ENCODE measurements around the gene LHPP. TPM values are rescaled to one million over a fixed set of nuclear protein-coding genes. Genes with fewer than 3 reads are reported as not detected.
A peak's percentile ranks its signal among the peaks of the same experiment; 100 is the strongest.

Gene LHPP
- total RNA-seq, 1 donor from 2014 or later = 24.5 TPM

GRCh38 chr10:124449170-124450011 is 12.2 kb upstream of the LHPP start:
- H3K36me3 Mint-ChIP-seq = no peaks in the 10 kb centered on the region
- H3K4me1 Mint-ChIP-seq = peaks cover 28% of the 10 kb centered on the region
- peak; percentile 48 for DNase-seq (ENCODE audit: low spot score)

GRCh38 chr10:124450012-124450782 is 11.4 kb upstream of the LHPP start, which contains the start of gene NKX1-2:
Gene NKX1-2 (minus strand): TSS chr10:124450035. CDS start chr10:124449943, 92 bp downstream.
- H3K9me3 ChIP-seq (ENCODE audit: low read depth) = no peaks in the 10 kb centered on the region
- H2AFZ ChIP-seq (replicated peaks) = no peak within 1 kb of the TSS
- peaks cover 50% of the 10 kb centered on the region for H4K20me1 ChIP-seq (ENCODE audit: low read depth)
- peaks cover 50% of the 10 kb centered on the region for H3F3A ChIP-seq (ENCODE audit: low read depth)
- no peaks in the 10 kb centered on the region for H3K36me3 Mint-ChIP-seq
- H3K4me2 ChIP-seq = peak within 1 kb of the TSS; percentile 89
- H3K4me1 Mint-ChIP-seq = peaks cover 34% of the 10 kb centered on the region
- H3K27me3 Mint-ChIP-seq (ENCODE audit: insufficient read depth, low read depth) = peaks cover 66% of the 10 kb centered on the region
- no peaks in the 10 kb centered on the region for H3K79me2 ChIP-seq (ENCODE audit: low read depth)
- peak within 1 kb of the TSS; percentile 55 for H3K4me3 ChIP-seq
- no peak within 1 kb of the TSS for H3K27ac Mint-ChIP-seq
- H3K36me3 ChIP-seq = no peaks in the 10 kb centered on the region
- DNase-seq (ENCODE audit: low spot score) = peak; percentile 93
- H3K9me3 Mint-ChIP-seq = peaks cover 2% of the 10 kb centered on the region
- TF ChIP-seq EZH2 (IDR thresholded peaks at IDR 0.05) = no peak
- no peak for TF ChIP-seq EZH2phosphoT487 (IDR thresholded peaks at IDR 0.05)
- no peak for TF ChIP-seq CTCF (IDR thresholded peaks at IDR 0.05)
- H3K4me3 Mint-ChIP-seq = peak within 1 kb of the TSS; percentile 82
- H3K27me3 ChIP-seq = peaks cover 100% of the 10 kb centered on the region
- H3K9ac ChIP-seq = no peak within 1 kb of the TSS
- H3K4me1 ChIP-seq = peaks cover 49% of the 10 kb centered on the region
- H3K27ac ChIP-seq = no peak within 1 kb of the TSS

More at GRCh38 chr10:124449170-124450011, 12.2 kb upstream of the LHPP start:
- Mint-ChIP-seq H3K9me3 (peaks cover 2% of the 10 kb centered on the region), H3K4me3 (peak overlapping the region; percentile 74), H3K27ac (no peak overlapping the region), H3K27me3 (ENCODE audit: insufficient read depth, low read depth) (peaks cover 72% of the 10 kb centered on the region)
- H3K27me3 ChIP-seq = peaks cover 100% of the 10 kb centered on the region
- no peaks in the 10 kb centered on the region for H3K36me3 ChIP-seq
- H3K4me1 ChIP-seq = peaks cover 48% of the 10 kb centered on the region
- H3K27ac ChIP-seq = no peak overlapping the region
- TF ChIP-seq EZH2phosphoT487 (IDR thresholded peaks at IDR 0.05) (peak; percentile 97), EZH2 (IDR thresholded peaks at IDR 0.05) (peak; percentile 95), CTCF (IDR thresholded peaks at IDR 0.05) (no peak)
- H3F3A ChIP-seq (ENCODE audit: low read depth) = peaks cover 50% of the 10 kb centered on the region
- no peaks in the 10 kb centered on the region for H3K79me2 ChIP-seq (ENCODE audit: low read depth)
- H4K20me1 ChIP-seq (ENCODE audit: low read depth) = peaks cover 50% of the 10 kb centered on the region
- H3K9ac ChIP-seq = no peak overlapping the region
- no peaks in the 10 kb centered on the region for H3K9me3 ChIP-seq (ENCODE audit: low read depth)
- H3K4me2 ChIP-seq = peak overlapping the region; percentile 89
- H2AFZ ChIP-seq (replicated peaks) = no peak overlapping the region
- peak overlapping the region; percentile 55 for H3K4me3 ChIP-seq

- Histone ChIP-seq H3K4me1 (peaks cover 49% of the 10 kb centered on the region), H3F3A (ENCODE audit: low read depth) (peaks cover 50% of the 10 kb centered on the region), H3K36me3 (no peaks in the 10 kb centered on the region), H2AFZ (replicated peaks) (no peak overlapping the region), H3K4me2 (peak overlapping the region; percentile 89), H3K9ac (no peak overlapping the region), H3K27ac (no peak overlapping the region), H3K9me3 (ENCODE audit: low read depth) (no peaks in the 10 kb centered on the region), H3K79me2 (ENCODE audit: low read depth) (no peaks in the 10 kb centered on the region), H3K4me3 (peak overlapping the region; percentile 55), H3K27me3 (peaks cover 100% of the 10 kb centered on the region), H4K20me1 (ENCODE audit: low read depth) (peaks cover 50% of the 10 kb centered on the region)
- H3K36me3 Mint-ChIP-seq = no peaks in the 10 kb centered on the region
- peaks cover 34% of the 10 kb centered on the region for H3K4me1 Mint-ChIP-seq
- H3K9me3 Mint-ChIP-seq = peaks cover 2% of the 10 kb centered on the region
- no peak overlapping the region for H3K27ac Mint-ChIP-seq
- H3K4me3 Mint-ChIP-seq = peak overlapping the region; percentile 82
- no peak for TF ChIP-seq CTCF (IDR thresholded peaks at IDR 0.05)
- TF ChIP-seq EZH2 (IDR thresholded peaks at IDR 0.05) = no peak
- peak; percentile 55 for TF ChIP-seq EZH2phosphoT487 (IDR thresholded peaks at IDR 0.05)
- peaks cover 64% of the 10 kb centered on the region for H3K27me3 Mint-ChIP-seq (ENCODE audit: insufficient read depth, low read depth)
- DNase-seq (ENCODE audit: low spot score) = peak; percentile 29
Observed at GRCh38 chr10:124450783-124451057, 10.9 kb upstream of the LHPP start.

All from neural progenitor cell (in vitro differentiated cells).